Brain microvascular endothelial cell (primary cell): Measurements from ENCODE around the gene ACAA2.
"Not testable (repeated sequence)": the region's sequence is repeated elsewhere in the genome, so short reads cannot be mapped to it uniquely, and the experiment has no call there.

Experiments used
- DNase-seq: peaks from one replicate; pipeline ENCODE4 v3.0.0-alpha.2; 2020
- H3K27ac ChIP-seq: fragments of 250-450 bp; sonication (Bioruptor Pico); 2 replicates; pipeline ENCODE4 v1.5.1; 2020; ENCODE audit warnings: mild to moderate bottlenecking, moderate library complexity
- H3K27me3 ChIP-seq: fragments of 250-450 bp; sonication (Bioruptor Pico); replicated peaks from 2 replicates; pipeline ENCODE4 v1.5.1; 2020; ENCODE audit warnings: mild to moderate bottlenecking
- H3K36me3 ChIP-seq: fragments of 250-450 bp; sonication (Bioruptor Pico); replicated peaks from 2 replicates; pipeline ENCODE4 v1.5.1; 2020; ENCODE audit warnings: mild to moderate bottlenecking
- H3K4me3 ChIP-seq: 2 replicates; pipeline ENCODE4 v1.5.1; 2011; ENCODE audit warnings: low read depth, mild to moderate bottlenecking, control low read depth, low read length, moderate library complexity
- in situ Hi-C: cut with HindIII; loops from 2 replicates; pipeline ENCODE4 v1.10.0; 2017; ENCODE audit warnings: low sequenced_read_pairs, low pct_ligation_motif_present
- TF ChIP-seq, protein P1 (sequence below): IDR thresholded peaks from 2 replicates; pipeline ENCODE4 v1.5.1; 2011; ENCODE audit warnings: low read depth, mild to moderate bottlenecking, moderate library complexity, low read length, control low read depth, inconsistent platforms; ENCODE audit errors: missing control alignments

The ACAA2 gene

DNA sequence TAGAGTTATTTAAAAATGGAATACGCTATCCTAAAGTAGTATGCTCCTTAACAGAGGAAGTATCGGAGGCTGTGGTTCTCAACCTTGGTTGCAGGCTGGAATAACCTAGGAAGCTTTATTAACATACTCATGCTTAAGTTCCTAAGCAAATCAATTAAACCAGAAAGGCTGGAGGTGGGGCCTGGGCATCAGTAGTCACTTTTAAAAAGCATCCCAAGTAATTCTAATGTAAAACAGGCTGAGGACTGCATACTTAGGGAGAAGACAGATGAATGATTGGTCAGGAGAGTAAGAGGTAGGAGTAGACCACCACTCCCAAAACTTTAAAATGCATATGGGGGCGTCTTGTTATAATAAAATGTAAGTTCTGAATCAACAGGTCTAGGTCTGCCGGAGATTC, 15.3 kb downstream of the ACAA2 start:
- in situ Hi-C loops = no loop called here
- Histone ChIP-seq H3K4me3 (no peak overlapping the region), H3K27ac (no peak overlapping the region), H3K27me3 (no peaks in the 10 kb centered on the region), H3K36me3 (no peaks in the 10 kb centered on the region)
- DNase-seq = no peak
- TF ChIP-seq, protein P1, sequence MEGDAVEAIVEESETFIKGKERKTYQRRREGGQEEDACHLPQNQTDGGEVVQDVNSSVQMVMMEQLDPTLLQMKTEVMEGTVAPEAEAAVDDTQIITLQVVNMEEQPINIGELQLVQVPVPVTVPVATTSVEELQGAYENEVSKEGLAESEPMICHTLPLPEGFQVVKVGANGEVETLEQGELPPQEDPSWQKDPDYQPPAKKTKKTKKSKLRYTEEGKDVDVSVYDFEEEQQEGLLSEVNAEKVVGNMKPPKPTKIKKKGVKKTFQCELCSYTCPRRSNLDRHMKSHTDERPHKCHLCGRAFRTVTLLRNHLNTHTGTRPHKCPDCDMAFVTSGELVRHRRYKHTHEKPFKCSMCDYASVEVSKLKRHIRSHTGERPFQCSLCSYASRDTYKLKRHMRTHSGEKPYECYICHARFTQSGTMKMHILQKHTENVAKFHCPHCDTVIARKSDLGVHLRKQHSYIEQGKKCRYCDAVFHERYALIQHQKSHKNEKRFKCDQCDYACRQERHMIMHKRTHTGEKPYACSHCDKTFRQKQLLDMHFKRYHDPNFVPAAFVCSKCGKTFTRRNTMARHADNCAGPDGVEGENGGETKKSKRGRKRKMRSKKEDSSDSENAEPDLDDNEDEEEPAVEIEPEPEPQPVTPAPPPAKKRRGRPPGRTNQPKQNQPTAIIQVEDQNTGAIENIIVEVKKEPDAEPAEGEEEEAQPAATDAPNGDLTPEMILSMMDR = no peak

DNA sequence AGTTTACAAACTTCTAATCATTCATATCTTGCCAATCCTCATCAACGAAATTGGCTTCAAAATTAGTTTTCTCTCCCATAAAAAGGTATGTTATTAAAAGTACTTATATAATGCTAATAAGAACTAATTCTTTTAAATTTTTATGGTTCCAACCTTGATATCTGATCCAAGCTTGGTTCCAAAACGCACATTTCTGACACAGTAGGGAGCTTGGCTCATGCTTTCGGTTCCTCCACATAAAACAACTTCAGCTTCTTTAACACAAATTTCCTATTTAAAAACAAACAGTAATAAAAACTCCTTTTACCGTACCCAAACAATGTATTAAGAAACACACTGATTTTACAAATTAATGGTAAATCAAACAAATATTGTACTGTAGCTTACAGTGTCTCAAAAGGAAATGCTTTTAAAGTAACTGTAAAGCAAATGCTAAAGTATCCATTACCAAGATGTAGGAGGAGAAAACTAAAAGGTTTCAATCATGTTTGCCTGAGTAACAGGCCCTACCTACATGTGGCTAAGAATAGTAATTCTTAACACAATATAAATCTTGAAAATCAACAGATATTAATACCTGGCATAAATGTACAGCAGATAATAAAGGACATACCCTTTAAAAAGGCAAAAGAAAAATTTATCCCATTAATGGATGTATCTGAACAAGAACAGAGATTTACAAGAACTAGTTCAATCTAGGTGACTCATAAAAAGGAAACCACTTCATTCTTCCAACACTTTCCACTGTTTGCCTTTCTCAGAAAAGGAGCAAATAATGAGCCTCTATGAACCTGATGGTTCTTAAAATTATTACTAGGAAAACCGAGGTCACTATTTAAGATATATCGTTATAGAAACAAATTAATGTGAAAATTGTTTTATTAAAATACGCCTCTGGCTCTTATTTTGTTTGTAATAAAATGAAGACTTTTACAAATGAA, 17.5 kb downstream of the ACAA2 start:
- DNase-seq = no peak
- TF ChIP-seq, protein P1 = no peak
- Histone ChIP-seq H3K27me3 (no peaks in the 10 kb centered on the region), H3K4me3 (no peak overlapping the region), H3K27ac (peak overlapping the region; percentile 2), H3K36me3 (peaks cover 7% of the 10 kb centered on the region)
- in situ Hi-C loops = no loop called here

DNA sequence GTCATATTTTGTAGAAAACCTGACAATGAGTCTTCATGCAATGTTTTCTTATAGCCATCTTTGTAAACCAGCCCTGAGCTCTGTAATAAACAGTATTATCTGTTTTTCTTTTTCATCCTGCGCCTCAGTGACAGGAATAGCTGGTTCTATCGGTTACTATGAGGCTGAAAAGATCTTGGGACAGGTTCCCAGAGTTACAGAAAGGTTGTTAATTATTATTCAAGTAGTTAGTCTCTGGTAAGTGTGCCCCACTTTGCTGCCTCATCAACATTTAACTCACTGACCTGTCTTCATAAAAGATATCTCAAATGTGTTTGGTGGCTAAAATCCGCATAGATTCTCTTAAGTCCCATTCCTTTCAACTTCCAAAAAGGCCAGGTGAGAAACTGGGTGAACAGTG, 18.6 kb downstream of the ACAA2 start:
- no peak for DNase-seq
- in situ Hi-C loops = no loop called here
- H3K4me3 ChIP-seq = no peak overlapping the region
- H3K27ac ChIP-seq = no peak overlapping the region
- no peaks in the 10 kb centered on the region for H3K27me3 ChIP-seq
- TF ChIP-seq, protein P1 = no peak
- H3K36me3 ChIP-seq = peaks cover 13% of the 10 kb centered on the region

DNA sequence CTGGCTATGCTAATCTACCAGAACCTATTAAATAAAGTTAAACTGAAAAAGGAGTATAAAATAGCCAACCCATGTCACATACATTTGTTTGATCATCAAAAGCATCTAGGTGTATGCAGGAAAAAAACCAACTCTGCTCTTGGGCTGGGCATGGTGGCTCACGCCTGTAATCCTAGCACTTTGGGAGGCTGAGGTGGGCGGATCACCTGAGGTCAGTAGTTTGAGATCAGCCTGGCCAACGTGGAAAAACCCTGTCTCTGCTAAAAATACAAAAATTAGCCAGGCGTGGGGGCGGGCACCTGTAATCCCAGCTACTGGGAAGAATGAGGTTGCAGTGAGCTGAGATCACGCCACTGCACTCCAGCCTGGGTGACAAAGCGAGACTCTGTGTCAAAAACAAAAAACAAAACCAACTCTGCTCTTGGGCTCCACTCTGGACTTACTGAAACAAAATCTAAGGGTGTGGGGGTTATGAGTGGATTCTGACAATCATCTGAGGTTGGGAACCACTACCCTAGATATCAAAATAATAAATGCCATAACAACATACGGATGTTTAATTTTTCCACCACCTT, 23.7 kb downstream of the ACAA2 start:
- DNase-seq = not testable (repeated sequence)

DNA sequence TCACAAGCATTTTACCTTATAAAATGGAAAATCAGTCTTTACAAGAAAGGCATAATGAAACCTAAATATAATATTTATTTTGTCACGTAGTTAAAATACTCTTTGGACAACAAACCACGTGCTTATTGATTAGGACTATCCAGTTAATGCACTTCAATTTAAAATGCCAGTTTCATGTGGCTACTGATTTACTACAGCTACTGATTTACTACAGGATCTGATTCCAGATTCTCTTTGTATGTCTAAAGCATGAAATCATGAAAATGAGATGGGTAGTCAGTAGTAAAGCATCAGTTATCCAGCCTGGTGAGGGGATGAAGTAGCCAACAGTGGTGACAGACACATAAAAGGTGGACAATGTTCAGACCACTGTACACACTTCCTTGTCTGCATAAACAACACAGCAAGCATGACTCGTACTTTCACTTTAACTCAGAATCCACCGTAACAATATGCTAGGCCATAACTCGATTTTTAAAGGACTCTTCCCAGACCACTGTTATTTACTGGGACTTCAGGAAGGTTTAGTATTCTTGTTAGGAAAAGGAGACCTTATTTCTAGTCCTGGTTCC, 24.9 kb downstream of the ACAA2 start:
- no peaks in the 10 kb centered on the region for H3K27me3 ChIP-seq
- peak; percentile 22 for DNase-seq
- peaks cover 13% of the 10 kb centered on the region for H3K36me3 ChIP-seq
- in situ Hi-C loops = no loop called here
- no peak overlapping the region for H3K4me3 ChIP-seq
- no peak overlapping the region for H3K27ac ChIP-seq
- TF ChIP-seq, protein P1 = no peak

More for the DNA sequence above, 23.7 kb downstream of the ACAA2 start:
- H3K4me3 ChIP-seq, in situ Hi-C loops, H3K27me3 ChIP-seq, H3K27ac ChIP-seq: not testable (repeated sequence)
- H3K36me3 ChIP-seq = peaks cover 13% of the 10 kb centered on the region

DNA sequence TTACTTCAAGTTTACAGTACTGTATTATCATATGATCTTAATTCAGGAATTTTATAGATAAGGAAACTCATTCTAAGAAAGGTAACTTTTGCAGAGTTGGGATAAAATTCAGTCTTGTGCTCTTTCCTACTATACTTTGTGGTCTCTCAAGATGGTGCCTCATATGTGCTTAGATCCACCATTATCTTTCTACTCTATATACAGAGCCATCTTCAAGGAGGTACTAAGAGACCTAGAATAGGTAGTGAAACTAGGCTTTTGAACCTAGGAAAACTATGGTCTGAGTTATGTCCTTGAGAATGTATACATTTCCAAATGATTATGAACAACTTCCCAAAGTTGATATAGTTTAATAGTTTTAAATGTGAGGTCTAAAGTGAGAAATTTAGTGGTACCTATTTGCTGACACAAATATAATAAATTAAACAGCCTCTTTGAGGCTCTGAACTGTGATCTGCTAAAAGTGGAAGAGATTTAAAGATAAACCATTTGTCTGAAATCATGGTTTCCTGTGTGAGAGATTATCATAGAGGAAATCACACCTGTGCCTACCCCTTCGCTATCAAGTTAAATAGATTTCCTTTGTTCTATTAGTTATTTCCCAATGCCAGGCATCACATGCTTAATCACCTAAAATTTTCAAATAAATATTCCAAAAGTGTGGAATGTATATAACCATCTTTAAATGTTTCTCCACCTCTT, 27.2 kb downstream of the ACAA2 start:
- DNase-seq = no peak
- TF ChIP-seq, protein P1 = no peak
- Histone ChIP-seq H3K4me3 (no peak overlapping the region), H3K27me3 (no peaks in the 10 kb centered on the region), H3K36me3 (peaks cover 9% of the 10 kb centered on the region), H3K27ac (no peak overlapping the region)
- in situ Hi-C loops = no loop called here
